MCF 10A (cell line): ENCODE measurements around the gene PIK3C2B. TPM values are rescaled to one million over a fixed set of nuclear protein-coding genes. Genes with fewer than 3 reads are reported as not detected.

Source experiments
- BruUV-seq: library from RNA; stranded (reverse); fragments of 400-500 nt; replicated peaks from 2 replicates; lab custom pipeline; 2021; lab: Mats Ljungman, UMichigan
- CTCF ChIA-PET: fragments of 300-600 bp; sonication (Branson Sonifier 250); formaldehyde crosslinking; extraction: SDS; loops from one replicate; lab custom pipeline; 2021; ENCODE audit warnings: antibody characterized with exemption, inconsistent platforms; lab: Yijun Ruan, JAX
- POLR2A ChIA-PET: fragments of 300-600, 350-650 bp; sonication (Branson Sonifier 250); formaldehyde crosslinking; extraction: SDS; loops from one replicate; lab custom pipeline; 2020; ENCODE audit warnings: antibody characterized with exemption, inconsistent platforms; lab: Yijun Ruan, JAX
- DNase-seq: peaks from one replicate; pipeline ENCODE4 v3.0.0-alpha.2; 2018; ENCODE audit not compliant: unreplicated experiment
- H3K27ac Mint-ChIP-seq: one replicate; pipeline ENCODE4 v1.8.0; 2022; ENCODE audit warnings: mild to moderate bottlenecking, low read depth, mixed read lengths; ENCODE audit not compliant: unreplicated experiment
- H3K27me3 Mint-ChIP-seq: one replicate; pipeline ENCODE4 v1.8.0; 2022; ENCODE audit warnings: mixed read lengths; ENCODE audit not compliant: insufficient read depth, unreplicated experiment
- H3K36me3 Mint-ChIP-seq: one replicate; pipeline ENCODE4 v1.8.0; 2022; ENCODE audit warnings: mild to moderate bottlenecking, moderate library complexity, mixed read lengths; ENCODE audit not compliant: insufficient read depth, unreplicated experiment
- H3K4me1 Mint-ChIP-seq: one replicate; pipeline ENCODE4 v1.8.0; 2022; ENCODE audit warnings: mixed read lengths; ENCODE audit not compliant: insufficient read depth, unreplicated experiment
- H3K4me3 Mint-ChIP-seq: one replicate; pipeline ENCODE4 v1.8.0; 2022; ENCODE audit warnings: mild to moderate bottlenecking, moderate library complexity, mixed read lengths; ENCODE audit not compliant: unreplicated experiment
- H3K9me3 Mint-ChIP-seq: one replicate; pipeline ENCODE4 v1.8.0; 2022; ENCODE audit warnings: mixed read lengths; ENCODE audit not compliant: unreplicated experiment
- intact Hi-C: fragments of 100-400 bp; cut with micrococcal nuclease; formaldehyde crosslinking; loops from 2 replicates; pipeline ENCODE4 v1.14.1; 2022
- total RNA-seq: library from RNA; stranded (reverse); gene quantifications from 2 replicates; pipeline ENCODE4 v1.2.3, GENCODE V29; 2022
- TF ChIP-seq, protein P1 (sequence below): fragments of 200-600 bp; IDR thresholded peaks from one replicate; pipeline ENCODE4 v1.8.0; 2022; ENCODE audit warnings: antibody characterized with exemption, mild to moderate bottlenecking; ENCODE audit not compliant: unreplicated experiment

PIK3C2B gene
- total RNA-seq, 1 experiment from 2014 or later = 3.4 TPM

DNA sequence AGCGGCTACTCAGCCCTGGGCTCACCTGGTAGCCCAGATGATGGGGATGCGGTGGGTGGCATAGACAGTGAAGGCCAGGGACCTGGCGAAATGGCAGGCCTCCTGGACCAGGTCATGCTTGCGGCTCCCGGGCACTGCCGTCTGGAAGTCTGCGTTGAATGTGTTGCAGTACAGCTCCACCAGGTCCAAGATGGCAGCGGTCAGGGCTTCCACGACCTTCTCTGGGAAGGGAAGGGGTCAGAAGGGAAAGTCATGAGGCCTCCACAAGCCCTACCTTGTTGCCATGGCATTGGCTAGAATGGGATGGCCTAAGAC, 38.8 kb downstream of the PIK3C2B start:
- BruUV-seq = no TSS peak
- peaks cover under 1% of the 10 kb centered on the region for H3K4me1 Mint-ChIP-seq
- TF ChIP-seq, protein P1, sequence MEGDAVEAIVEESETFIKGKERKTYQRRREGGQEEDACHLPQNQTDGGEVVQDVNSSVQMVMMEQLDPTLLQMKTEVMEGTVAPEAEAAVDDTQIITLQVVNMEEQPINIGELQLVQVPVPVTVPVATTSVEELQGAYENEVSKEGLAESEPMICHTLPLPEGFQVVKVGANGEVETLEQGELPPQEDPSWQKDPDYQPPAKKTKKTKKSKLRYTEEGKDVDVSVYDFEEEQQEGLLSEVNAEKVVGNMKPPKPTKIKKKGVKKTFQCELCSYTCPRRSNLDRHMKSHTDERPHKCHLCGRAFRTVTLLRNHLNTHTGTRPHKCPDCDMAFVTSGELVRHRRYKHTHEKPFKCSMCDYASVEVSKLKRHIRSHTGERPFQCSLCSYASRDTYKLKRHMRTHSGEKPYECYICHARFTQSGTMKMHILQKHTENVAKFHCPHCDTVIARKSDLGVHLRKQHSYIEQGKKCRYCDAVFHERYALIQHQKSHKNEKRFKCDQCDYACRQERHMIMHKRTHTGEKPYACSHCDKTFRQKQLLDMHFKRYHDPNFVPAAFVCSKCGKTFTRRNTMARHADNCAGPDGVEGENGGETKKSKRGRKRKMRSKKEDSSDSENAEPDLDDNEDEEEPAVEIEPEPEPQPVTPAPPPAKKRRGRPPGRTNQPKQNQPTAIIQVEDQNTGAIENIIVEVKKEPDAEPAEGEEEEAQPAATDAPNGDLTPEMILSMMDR = no peak
- no peaks in the 10 kb centered on the region for H3K9me3 Mint-ChIP-seq
- no peaks in the 10 kb centered on the region for H3K27me3 Mint-ChIP-seq
- no peaks in the 10 kb centered on the region for H3K36me3 Mint-ChIP-seq
- DNase-seq = no peak
- ChIA-PET POLR2A (interaction anchor here (0.6 to 1.4 kb wide), 4 partner anchors 12 to 1501 kb away, joined by 3 to 5 read pairs (median 4); no protein-coding TSS in a partner anchor), CTCF (interaction anchor here (0.5 to 1.6 kb wide), 5 partner anchors 24 to 1124 kb away, joined by 3 to 7 read pairs (median 4); no protein-coding TSS in a partner anchor)
- no peak overlapping the region for H3K27ac Mint-ChIP-seq
- H3K4me3 Mint-ChIP-seq = no peak overlapping the region
- intact Hi-C loops = no loop called here

DNA sequence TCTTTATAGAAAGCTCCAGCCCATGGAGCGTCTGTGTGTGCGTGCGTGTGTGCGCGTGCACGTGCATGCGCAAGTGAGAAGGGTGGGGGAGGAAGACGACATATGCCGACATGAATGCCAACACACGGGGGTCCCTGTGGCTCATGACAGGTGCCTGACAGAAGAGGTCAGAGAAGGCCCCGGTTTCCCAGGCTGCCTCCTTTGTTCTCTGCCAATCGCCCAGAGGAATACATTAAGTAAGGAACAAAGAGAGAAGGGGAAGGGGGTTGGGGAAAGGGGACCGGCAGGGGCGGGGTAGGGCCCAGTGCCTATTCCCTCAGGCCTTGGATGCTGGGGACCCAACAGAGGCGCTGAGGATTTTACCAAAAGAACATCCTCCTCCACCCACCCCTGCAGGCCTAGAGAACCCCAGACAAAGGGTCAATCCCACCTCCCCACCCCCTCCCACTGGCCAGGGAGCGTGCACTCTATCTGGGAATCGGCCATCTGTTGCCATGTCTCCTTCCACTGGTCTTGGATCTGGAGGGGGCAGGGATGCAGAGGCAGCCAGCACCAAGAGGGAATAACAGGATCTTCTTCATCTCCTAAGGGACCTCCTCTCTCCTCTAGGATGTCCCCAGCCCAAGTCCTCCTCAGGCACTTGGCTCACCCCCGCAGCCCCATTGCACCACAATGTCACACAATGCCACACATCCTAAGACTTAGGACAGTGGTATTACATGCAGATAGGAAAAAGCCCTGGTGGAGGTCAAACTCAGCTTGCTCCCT, 39.4 kb downstream of the PIK3C2B start:
- H3K36me3 Mint-ChIP-seq = no peaks in the 10 kb centered on the region
- intact Hi-C loops = no loop called here
- no peak overlapping the region for H3K27ac Mint-ChIP-seq
- peaks cover 6% of the 10 kb centered on the region for H3K4me1 Mint-ChIP-seq
- TF ChIP-seq, protein P1 = no peak
- DNase-seq = no peak
- CTCF ChIA-PET = interaction anchor here (0.5 to 38.8 kb wide), 8 partner anchors 9 to 1124 kb away, joined by 3 to 1125 read pairs (median 5); partner anchors contain the start of gene PIK3C2B
- POLR2A ChIA-PET = interaction anchor here (0.6 to 1.9 kb wide), 5 partner anchors 10 to 38 kb away, joined by 3 to 6 read pairs (median 4); no protein-coding TSS in a partner anchor
- BruUV-seq = no TSS peak
- no peaks in the 10 kb centered on the region for H3K9me3 Mint-ChIP-seq
- H3K27me3 Mint-ChIP-seq = no peaks in the 10 kb centered on the region
- H3K4me3 Mint-ChIP-seq = no peak overlapping the region

DNA sequence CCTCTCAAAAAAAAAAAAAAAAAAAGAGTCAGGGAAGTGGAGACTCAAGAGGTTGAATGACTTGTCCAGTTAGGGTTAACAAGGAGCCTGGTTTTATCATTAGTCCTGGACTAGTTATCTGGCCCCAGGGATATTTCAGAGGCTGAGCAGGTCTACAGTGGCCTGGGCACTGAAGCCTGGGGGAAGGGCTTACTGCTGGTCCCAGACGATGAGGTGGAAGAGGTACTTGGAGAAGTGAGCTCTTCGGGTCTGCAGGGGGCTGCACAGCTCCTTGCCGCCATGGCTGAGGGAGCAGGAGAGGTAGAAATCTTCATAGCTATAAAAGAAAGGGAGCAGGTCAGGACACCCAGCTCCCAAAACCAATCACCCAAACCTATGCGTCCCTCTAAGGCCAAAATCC, 40.1 kb downstream of the PIK3C2B start:
- Mint-ChIP-seq H3K9me3 (no peaks in the 10 kb centered on the region), H3K4me1 (peaks cover 9% of the 10 kb centered on the region), H3K27ac (no peak overlapping the region), H3K27me3 (no peaks in the 10 kb centered on the region), H3K36me3 (no peaks in the 10 kb centered on the region), H3K4me3 (no peak overlapping the region)
- TF ChIP-seq, protein P1 = no peak
- ChIA-PET POLR2A (interaction anchor here (0.6 to 1.9 kb wide), 3 partner anchors 11 to 18 kb away, joined by 3 to 6 read pairs (median 3); no protein-coding TSS in a partner anchor), CTCF (interaction anchor here (0.5 to 38.8 kb wide), 8 partner anchors 8 to 352 kb away, joined by 3 to 1125 read pairs (median 3); partner anchors contain the start of gene PIK3C2B)
- intact Hi-C loops = no loop called here
- BruUV-seq = no TSS peak
- DNase-seq = no peak

- no peak for DNase-seq
- Mint-ChIP-seq H3K36me3 (no peaks in the 10 kb centered on the region), H3K27ac (no peak overlapping the region), H3K9me3 (no peaks in the 10 kb centered on the region), H3K4me1 (peaks cover 21% of the 10 kb centered on the region), H3K27me3 (no peaks in the 10 kb centered on the region), H3K4me3 (no peak overlapping the region)
- CTCF ChIA-PET = interaction anchor here (0.6 to 38.8 kb wide), 5 partner anchors 13 to 1418 kb away, joined by 3 to 1125 read pairs (median 4); partner anchors contain the start of gene PIK3C2B
- no TSS peak for BruUV-seq
- intact Hi-C loops = no loop called here
- TF ChIP-seq, protein P1 = no peak
- POLR2A ChIA-PET = interaction anchor here (1.3 to 1.9 kb wide), 2 partner anchors 11 to 20 kb away, joined by 3 to 6 read pairs; no protein-coding TSS in a partner anchor
Measured at GRCh38 chr1:204453141-204453772, 41.3 kb downstream of the PIK3C2B start.
